Peyer's patch (tissue), 4 donors: ENCODE results near the gene BBS9. TPM values are rescaled to one million over a fixed set of nuclear protein-coding genes. Genes with fewer than 3 reads are reported as not detected.

ENCODE experiments used
- DNase-seq, 3 donors: peaks; one replicate each; pipeline ENCODE4 v3.0.0-alpha.2; 2017 to 2019
- H3K27ac ChIP-seq, 4 donors: fragments of 200-600 bp; sonication (generic); one replicate each; pipeline ENCODE4 v1.5.1; 2016 to 2019
- H3K27me3 ChIP-seq, 2 donors: fragments of 200-600 bp; sonication (generic); one replicate each; pipeline ENCODE4 v1.5.1; 2019
- H3K36me3 ChIP-seq, 3 donors: fragments of 200-600 bp; sonication (generic); one replicate each; pipeline ENCODE4 v1.5.1; 2016 to 2019
- H3K4me1 ChIP-seq, 4 donors: fragments of 200-600 bp; sonication (generic); one replicate each; pipeline ENCODE4 v1.5.1; 2016 to 2019
- H3K4me3 ChIP-seq, 4 donors: fragments of 200-600 bp; sonication (generic); 1 replicate in 3 of 4; 2 replicates in 1 of 4; pipeline ENCODE4 v1.5.1; 2016 to 2019; ENCODE audit warnings: mild to moderate bottlenecking in 1 of 4
- H3K9me3 ChIP-seq, 4 donors: fragments of 200-600 bp; sonication (generic); one replicate each; pipeline ENCODE4 v1.5.1; 2016 to 2019; ENCODE audit warnings: mild to moderate bottlenecking in 1 of 4
- CTCF ChIP-seq, 6 experiments: fragments of 450-650 bp in 4 of 6; fragments of 200-600 bp in 2 of 6; sonication (generic) in 1 of 6; IDR thresholded peaks; one replicate each; pipeline ENCODE4 v1.5.1; 2017 to 2019; ENCODE audit warnings: antibody characterized with exemption in 6 of 6, mild to moderate bottlenecking in 3 of 6, moderate library complexity in 1 of 6
- POLR2A ChIP-seq, 2 donors: fragments of 450-650 bp; IDR thresholded peaks; one replicate each; pipeline ENCODE4 v1.5.1; 2017; ENCODE audit warnings: antibody characterized with exemption in 2 of 2, mild to moderate bottlenecking in 2 of 2, moderate library complexity in 2 of 2
- total RNA-seq, 4 donors: library from RNA; depleted of rRNA; stranded (reverse); fragments of >200 nt; gene quantifications; one replicate each; pipeline ENCODE4 v1.1.0, GENCODE V29; 2016

Gene BBS9
- total RNA-seq, 4 donors from 2014 or later, result 10.9 to 51.2 (median 19.4) TPM

- no peak overlapping the region for H3K27ac ChIP-seq
- TF ChIP-seq POLR2A (IDR thresholded peaks at IDR 0.05) (no peak), CTCF (IDR thresholded peaks at IDR 0.05) (no peak)
- no peak overlapping the region for H3K4me3 ChIP-seq
- no peaks in the 10 kb centered on the region for H3K36me3 ChIP-seq
- H3K4me1 ChIP-seq, result no peaks in the 10 kb centered on the region
- no peaks in the 10 kb centered on the region for H3K27me3 ChIP-seq
- no peak for DNase-seq
- no peaks in the 10 kb centered on the region for H3K9me3 ChIP-seq
These were observed 61.4 kb downstream of the BBS9 start for GRCh38 chr7:33190688-33191304.

- no peak overlapping the region for H3K4me3 ChIP-seq
- H3K27me3 ChIP-seq, result no peaks in the 10 kb centered on the region
- no peak overlapping the region for H3K27ac ChIP-seq
- no peaks in the 10 kb centered on the region for H3K4me1 ChIP-seq
- no peaks in the 10 kb centered on the region for H3K36me3 ChIP-seq
- peak in 1 of 6 experiments; percentile 4 for TF ChIP-seq CTCF (IDR thresholded peaks at IDR 0.05)
- no peak for TF ChIP-seq POLR2A (IDR thresholded peaks at IDR 0.05)
- no peaks in the 10 kb centered on the region for H3K9me3 ChIP-seq
- no peak for DNase-seq
These were observed 62.0 kb downstream of the BBS9 start for GRCh38 chr7:33191340-33191739.

GRCh38 chr7:33192695-33193291, 63.4 kb downstream of the BBS9 start:
- H3K27ac ChIP-seq, result no peak overlapping the region
- H3K4me1 ChIP-seq, result no peaks in the 10 kb centered on the region
- no peak for DNase-seq
- no peaks in the 10 kb centered on the region for H3K27me3 ChIP-seq
- no peak overlapping the region for H3K4me3 ChIP-seq
- no peaks in the 10 kb centered on the region for H3K9me3 ChIP-seq
- no peak for TF ChIP-seq POLR2A (IDR thresholded peaks at IDR 0.05)
- no peaks in the 10 kb centered on the region for H3K36me3 ChIP-seq

GRCh38 chr7:33193308-33193864, 64.0 kb downstream of the BBS9 start:
- Histone ChIP-seq H3K4me3 (no peak overlapping the region), H3K4me1 (no peaks in the 10 kb centered on the region), H3K36me3 (no peaks in the 10 kb centered on the region), H3K27ac (no peak overlapping the region), H3K9me3 (no peaks in the 10 kb centered on the region), H3K27me3 (no peaks in the 10 kb centered on the region)
- TF ChIP-seq POLR2A (IDR thresholded peaks at IDR 0.05), result no peak
- TF ChIP-seq CTCF (IDR thresholded peaks at IDR 0.05), result no peak
- DNase-seq, result no peak

GRCh38 chr7:33195264-33195663, 65.9 kb downstream of the BBS9 start:
- H3K27ac ChIP-seq, result no peak overlapping the region
- H3K4me3 ChIP-seq, result no peak overlapping the region
- no peaks in the 10 kb centered on the region for H3K36me3 ChIP-seq
- no peak for TF ChIP-seq CTCF (IDR thresholded peaks at IDR 0.05)
- no peak for TF ChIP-seq POLR2A (IDR thresholded peaks at IDR 0.05)
- no peaks in the 10 kb centered on the region for H3K9me3 ChIP-seq
- no peaks in the 10 kb centered on the region for H3K27me3 ChIP-seq
- no peaks in the 10 kb centered on the region for H3K4me1 ChIP-seq
- no peak for DNase-seq

- H3K4me3 ChIP-seq, result no peak overlapping the region
- no peaks in the 10 kb centered on the region for H3K36me3 ChIP-seq
- H3K27me3 ChIP-seq, result no peaks in the 10 kb centered on the region
- no peaks in the 10 kb centered on the region for H3K9me3 ChIP-seq
- H3K27ac ChIP-seq, result no peak overlapping the region
- DNase-seq, result no peak
- no peaks in the 10 kb centered on the region for H3K4me1 ChIP-seq
- no peak for TF ChIP-seq CTCF (IDR thresholded peaks at IDR 0.05)
- TF ChIP-seq POLR2A (IDR thresholded peaks at IDR 0.05), result no peak
These were observed 66.9 kb downstream of the BBS9 start for GRCh38 chr7:33196221-33196620.
